ENCODE results near the gene USP32. TPM values are rescaled to one million over a fixed set of nuclear protein-coding genes. Genes with fewer than 3 reads are reported as not detected.

USP32 gene
- total RNA-seq, 1 experiment from 2014 or later: 73.5 TPM

DNA sequence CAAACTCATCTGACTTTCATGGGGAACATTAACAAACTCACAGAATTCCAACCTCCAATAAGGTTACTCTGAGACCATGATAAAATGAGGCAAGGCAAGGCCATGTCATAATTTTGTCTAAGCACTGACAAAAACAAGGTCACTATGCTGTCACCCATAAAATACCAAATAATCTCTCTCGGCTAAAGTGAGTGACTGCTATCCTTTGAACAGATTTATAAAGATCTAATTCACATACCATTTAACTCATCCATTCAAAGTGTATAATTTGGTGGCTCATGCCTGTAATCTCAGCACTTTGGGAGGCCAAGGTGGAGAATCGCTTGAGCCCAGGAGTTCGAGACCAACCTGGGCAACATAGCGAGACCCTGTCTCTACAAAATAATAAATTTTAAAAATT, 262.8 kb downstream of the USP32 start:
- no peak overlapping the region for H2BK20ac ChIP-seq (ENCODE audit: low read depth, low read length, poor library complexity, severe bottlenecking)
- no peak overlapping the region for H3K27ac ChIP-seq (ENCODE audit: insufficient read length, low read depth, low read length)
- Mint-ChIP-seq H3K4me1 (peaks cover 8 to 9% of the 10 kb centered on the region in 2 experiments), H3K4me3 (no peak overlapping the region), H3K27ac (no peak overlapping the region), H3K9me3 (no peaks in the 10 kb centered on the region), H3K36me3 (ENCODE audit: insufficient read depth in 1 of 3, low read depth in 3 of 3) (peaks cover 2 to 14% (median 7%) of the 10 kb centered on the region in 3 experiments; a peak in 6 of 7 replicates), H3K27me3 (ENCODE audit: low read depth) (peaks cover 18% of the 10 kb centered on the region)
- no peak overlapping the region for H4K5ac ChIP-seq (ENCODE audit: insufficient read length, low read depth, low read length)
- H3K4me2 ChIP-seq (ENCODE audit: insufficient read depth, insufficient read length, low read length): no peak overlapping the region
- no CpG with 5 or more reads among the region's 4 CpGs for WGBS (ENCODE audit: extremely low coverage, insufficient read length, low lambda C conversion rate)
- H3K9ac ChIP-seq (ENCODE audit: extremely low read depth, insufficient read length, low read length): no peak overlapping the region
- H4K20me1 ChIP-seq (ENCODE audit: control insufficient read depth, insufficient read depth, insufficient read length): no peaks in the 10 kb centered on the region
- H3K18ac ChIP-seq (ENCODE audit: insufficient read length, low read depth, low read length): no peak overlapping the region
- H2BK12ac ChIP-seq (ENCODE audit: insufficient read length, low read depth, low read length): no peak overlapping the region
- no peaks in the 10 kb centered on the region for H3K79me1 ChIP-seq (ENCODE audit: insufficient read depth, low read depth, low read length, poor library complexity, severe bottlenecking)
- no peak overlapping the region for H2AFZ ChIP-seq (ENCODE audit: low read length)
- no peak overlapping the region for H3T11ph ChIP-seq (ENCODE audit: low read length)
- H2BK5ac ChIP-seq (ENCODE audit: insufficient read length, low read length): no peak overlapping the region
- no peak overlapping the region for H2BK120ac ChIP-seq (ENCODE audit: low read depth, low read length, poor library complexity, severe bottlenecking)
- TF ChIP-seq, protein P1, sequence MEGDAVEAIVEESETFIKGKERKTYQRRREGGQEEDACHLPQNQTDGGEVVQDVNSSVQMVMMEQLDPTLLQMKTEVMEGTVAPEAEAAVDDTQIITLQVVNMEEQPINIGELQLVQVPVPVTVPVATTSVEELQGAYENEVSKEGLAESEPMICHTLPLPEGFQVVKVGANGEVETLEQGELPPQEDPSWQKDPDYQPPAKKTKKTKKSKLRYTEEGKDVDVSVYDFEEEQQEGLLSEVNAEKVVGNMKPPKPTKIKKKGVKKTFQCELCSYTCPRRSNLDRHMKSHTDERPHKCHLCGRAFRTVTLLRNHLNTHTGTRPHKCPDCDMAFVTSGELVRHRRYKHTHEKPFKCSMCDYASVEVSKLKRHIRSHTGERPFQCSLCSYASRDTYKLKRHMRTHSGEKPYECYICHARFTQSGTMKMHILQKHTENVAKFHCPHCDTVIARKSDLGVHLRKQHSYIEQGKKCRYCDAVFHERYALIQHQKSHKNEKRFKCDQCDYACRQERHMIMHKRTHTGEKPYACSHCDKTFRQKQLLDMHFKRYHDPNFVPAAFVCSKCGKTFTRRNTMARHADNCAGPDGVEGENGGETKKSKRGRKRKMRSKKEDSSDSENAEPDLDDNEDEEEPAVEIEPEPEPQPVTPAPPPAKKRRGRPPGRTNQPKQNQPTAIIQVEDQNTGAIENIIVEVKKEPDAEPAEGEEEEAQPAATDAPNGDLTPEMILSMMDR (conservative IDR thresholded peaks at IDR 0.05): no peak
- no peaks in the 10 kb centered on the region for H3K23me2 ChIP-seq (ENCODE audit: insufficient read length, low read depth, low read length, poor library complexity, severe bottlenecking)
- no peak overlapping the region for H4K91ac ChIP-seq (ENCODE audit: insufficient read length, low read depth, low read length)
- H2BK15ac ChIP-seq (ENCODE audit: low read depth, low read length): no peak overlapping the region
- no peaks in the 10 kb centered on the region for H3K4me1 ChIP-seq (ENCODE audit: insufficient read depth, low read length)
- H3K27me3 ChIP-seq (ENCODE audit: insufficient read depth, low read length): no peaks in the 10 kb centered on the region
- no peaks in the 10 kb centered on the region for H3K79me2 ChIP-seq (ENCODE audit: insufficient read depth, low read length)
- DNase-seq: no peak
- no peak overlapping the region for H3K14ac ChIP-seq (ENCODE audit: insufficient read depth, low read length)
- no peak overlapping the region for H2AK5ac ChIP-seq (ENCODE audit: insufficient read length, low read length)
- H3K56ac ChIP-seq (ENCODE audit: insufficient read length, low read depth, low read length): no peak overlapping the region
- H3K4ac ChIP-seq (ENCODE audit: low read depth, low read length): no peak overlapping the region
- H3K9me3 ChIP-seq (ENCODE audit: control insufficient read depth, low read depth, low read length): no peaks in the 10 kb centered on the region
- no peak overlapping the region for H4K8ac ChIP-seq (replicated peaks; ENCODE audit: insufficient read length, low read depth, low read length)
- no peak overlapping the region for H3K23ac ChIP-seq (ENCODE audit: insufficient read length, low read depth, low read length)

Other genes with a start within 250 kb of the USP32 start
- 1.4 and 1.7 TPM in 2 replicates for gene CA4, start 242.2 kb downstream of the USP32 start, total RNA-seq (2021)
- not detected in 2 replicates for gene CHCT1, start 30.4 kb upstream of the USP32 start, total RNA-seq (2021)
- gene APPBP2, start 134.1 kb upstream of the USP32 start, total RNA-seq (2021): 17.0 and 17.8 TPM in 2 replicates
- 19.0 and 19.9 TPM in 2 replicates for gene PPM1D, start 208.1 kb upstream of the USP32 start, total RNA-seq (2021)